Measurements from ENCODE around the gene GTF3C5.
"Not testable (repeated sequence)": the region's sequence is repeated elsewhere in the genome, so short reads cannot be mapped to it uniquely, and the experiment has no call there.

GTF3C5 gene

DNA sequence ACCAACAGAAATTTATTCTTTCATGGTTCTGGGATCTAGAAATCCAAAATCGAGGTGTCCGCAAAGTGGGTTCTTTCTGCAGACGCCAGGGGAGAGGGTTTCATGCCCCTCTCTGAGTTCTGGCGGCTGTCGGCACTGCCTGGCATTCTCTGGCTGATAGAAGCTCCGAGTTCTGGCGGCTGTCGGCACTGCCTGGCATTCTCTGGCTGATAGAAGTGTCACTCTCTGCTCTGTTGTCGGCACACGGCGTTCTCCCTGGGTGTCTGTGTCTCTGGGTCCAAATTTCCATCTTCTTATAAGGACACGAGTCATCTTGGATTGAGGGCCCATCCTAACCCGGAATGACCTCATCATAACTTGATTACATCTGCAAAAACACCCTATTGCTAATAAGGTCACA is 44.7 kb upstream of the GTF3C5 start:
- TF ChIP-seq CTCF (IDR thresholded peaks at IDR 0.05; ENCODE audit: borderline replicate concordance, control extremely low read depth, extremely low read depth, insufficient read depth, missing control alignments), result no peak
- in situ Hi-C loops (cut with MboI; ENCODE audit: low sequenced_read_pairs, unreplicated experiment), result no loop called here
- DNase-seq (ENCODE audit: low spot score), result no peak

DNA sequence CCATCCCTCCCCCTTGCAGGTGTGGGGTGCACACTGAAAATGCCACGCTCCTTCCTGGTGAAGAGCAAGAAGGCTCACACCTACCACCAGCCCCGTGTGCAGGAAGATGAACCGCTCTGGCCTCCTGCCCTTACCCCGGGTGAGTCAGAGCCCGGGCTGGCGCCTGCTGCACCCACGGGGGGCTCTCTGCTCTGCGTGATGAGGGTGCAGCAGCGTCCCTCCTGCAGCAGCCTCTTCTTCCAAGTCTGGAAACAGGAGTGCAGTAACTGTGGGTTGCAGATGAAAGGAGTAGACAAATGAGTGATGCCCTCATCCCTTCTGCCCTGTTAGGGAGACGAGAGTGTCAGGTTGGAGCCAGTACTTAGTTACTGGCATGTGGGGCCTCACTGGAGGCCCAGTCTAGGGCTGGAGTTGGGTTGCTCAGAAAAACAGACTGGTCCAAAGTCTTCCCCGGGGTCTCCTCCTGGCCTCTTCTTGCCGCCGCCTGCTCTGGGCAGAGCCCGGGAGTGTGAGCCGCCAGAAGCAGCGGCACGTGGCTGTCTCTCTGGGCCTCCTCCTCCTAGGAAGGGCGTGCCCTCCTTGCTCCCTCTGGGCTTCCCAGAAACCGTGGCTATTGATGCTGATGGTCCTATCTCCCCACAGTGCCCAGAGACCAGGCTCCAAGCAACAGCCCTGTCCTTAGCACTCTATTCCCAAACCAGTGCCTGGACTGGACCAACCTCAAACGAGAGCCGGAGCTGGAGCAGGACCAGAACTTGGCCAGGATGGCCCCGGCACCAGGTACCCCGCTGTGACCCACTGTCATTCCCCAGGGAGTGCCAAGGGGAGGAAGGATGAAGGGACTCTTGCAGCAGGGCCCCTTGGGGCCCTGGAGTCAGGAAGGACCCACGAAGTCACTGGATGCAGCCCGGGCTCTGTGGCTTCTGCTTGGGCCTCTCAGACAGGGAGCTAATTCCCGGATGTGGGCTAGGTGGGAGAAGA is 43.9 kb upstream of the GTF3C5 start:
- in situ Hi-C loops (cut with MboI; ENCODE audit: low sequenced_read_pairs, unreplicated experiment), result no loop called here
- DNase-seq (ENCODE audit: low spot score), result no peak
- TF ChIP-seq CTCF (IDR thresholded peaks at IDR 0.05; ENCODE audit: borderline replicate concordance, control extremely low read depth, extremely low read depth, insufficient read depth, missing control alignments), result no peak

GRCh38 chr9:132988244-132989013 is 42.4 kb upstream of the GTF3C5 start:
- TF ChIP-seq CTCF (IDR thresholded peaks at IDR 0.05; ENCODE audit: borderline replicate concordance, control extremely low read depth, extremely low read depth, insufficient read depth, missing control alignments), result no peak
- in situ Hi-C loops (cut with MboI; ENCODE audit: low sequenced_read_pairs, unreplicated experiment), result no loop called here
- DNase-seq (ENCODE audit: low spot score), result no peak

DNA sequence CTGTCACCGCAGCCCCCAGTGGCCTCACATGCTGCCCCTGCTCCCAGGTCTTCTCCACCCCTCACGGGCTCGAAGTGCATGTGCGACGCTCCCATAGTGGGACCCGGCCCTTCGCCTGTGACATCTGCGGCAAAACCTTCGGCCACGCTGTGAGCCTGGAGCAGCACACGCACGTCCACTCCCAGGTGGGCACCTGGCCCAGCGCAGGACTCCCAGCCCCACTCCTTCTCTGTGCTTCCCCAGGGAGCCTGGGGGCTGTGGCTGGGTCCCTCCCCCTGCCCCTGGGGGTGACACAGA is 41.8 kb upstream of the GTF3C5 start:
- no peak for DNase-seq (ENCODE audit: low spot score)
- TF ChIP-seq CTCF (IDR thresholded peaks at IDR 0.05; ENCODE audit: borderline replicate concordance, control extremely low read depth, extremely low read depth, insufficient read depth, missing control alignments), result no peak
- in situ Hi-C loops (cut with MboI; ENCODE audit: low sequenced_read_pairs, unreplicated experiment), result no loop called here

GRCh38 chr9:132989414-132989996 is 41.3 kb upstream of the GTF3C5 start:
- no peak for TF ChIP-seq CTCF (IDR thresholded peaks at IDR 0.05; ENCODE audit: borderline replicate concordance, control extremely low read depth, extremely low read depth, insufficient read depth, missing control alignments)
- DNase-seq (ENCODE audit: low spot score), result no peak
- in situ Hi-C loops (cut with MboI; ENCODE audit: low sequenced_read_pairs, unreplicated experiment), result no loop called here

- DNase-seq (ENCODE audit: low spot score); in situ Hi-C loops (cut with MboI; ENCODE audit: low sequenced_read_pairs, unreplicated experiment): not testable (repeated sequence)
These were observed 40.7 kb upstream of the GTF3C5 start for GRCh38 chr9:132989998-132990557.
